A549 (cell line): Measurements from ENCODE around the gene SLC1A1.

Experiments
- CEBPB ChIP-seq, 2 experiments: fragments of >200 bp in 1 of 2; sonication (Bioruptor Twin) in 1 of 2; formaldehyde crosslinking in 1 of 2; IDR thresholded peaks; 2 replicates each; pipeline ENCODE4 v1.6.1; 2012 to 2016
- CHD4 ChIP-seq: fragments of 200-600 bp; sonication (generic); IDR thresholded peaks from 2 replicates; pipeline ENCODE4 v1.6.1; 2016; ENCODE audit warnings: antibody characterized with exemption, mild to moderate bottlenecking, borderline replicate concordance
- CTCF ChIP-seq: fragments of >200 bp; sonication (Bioruptor Twin); formaldehyde crosslinking; IDR thresholded peaks from 3 replicates; pipeline ENCODE4 v1.5.1; 2016
- ELK1 ChIP-seq: fragments of 150-350 bp; IDR thresholded peaks from 2 replicates; pipeline ENCODE4 v1.6.1; 2014; ENCODE audit warnings: low read depth, mild to moderate bottlenecking, low read length
- EP300 ChIP-seq, 2 experiments: fragments of >200 bp; sonication (Bioruptor Twin); formaldehyde crosslinking; IDR thresholded peaks; 2 replicates in 1 of 2; 3 replicates in 1 of 2; pipeline ENCODE4 v1.6.1; 2016 to 2017
- FOXS1 ChIP-seq: fragments of 250-450 bp; sonication (Bioruptor Pico); IDR thresholded peaks from 2 replicates; pipeline ENCODE4 v1.5.0; 2020; ENCODE audit warnings: mild to moderate bottlenecking, moderate library complexity
- GATA3 ChIP-seq: IDR thresholded peaks from 2 replicates; pipeline ENCODE4 v1.6.1; 2012; ENCODE audit warnings: borderline replicate concordance
- MAX ChIP-seq: IDR thresholded peaks from 2 replicates; pipeline ENCODE4 v1.6.1; 2012
- MAZ ChIP-seq: fragments of 150-350 bp; IDR thresholded peaks from 2 replicates; pipeline ENCODE4 v1.6.1; 2014; ENCODE audit warnings: antibody characterized with exemption, low read depth, low read length, borderline replicate concordance
- MYC ChIP-seq: IDR thresholded peaks from 2 replicates; pipeline ENCODE4 v1.6.1; 2012; ENCODE audit warnings: mild to moderate bottlenecking, inconsistent platforms, low read length, improper control_type of control experiment, borderline replicate concordance
- RCOR1 ChIP-seq: fragments of 150-350 bp; IDR thresholded peaks from 2 replicates; pipeline ENCODE4 v1.6.1; 2014; ENCODE audit warnings: antibody characterized with exemption, low read length, low read depth
- REST ChIP-seq: fragments of 200-600 bp; sonication (generic); IDR thresholded peaks from 2 replicates; pipeline ENCODE4 v1.6.1; 2016; ENCODE audit warnings: antibody characterized with exemption, mild to moderate bottlenecking, moderate library complexity
- RFX5 ChIP-seq: fragments of 450-650 bp; IDR thresholded peaks from 2 replicates; pipeline ENCODE4 v1.7.1; 2014; ENCODE audit warnings: antibody characterized with exemption, mild to moderate bottlenecking, moderate library complexity
- TP53 ChIP-seq: fragments of 250-450 bp; sonication (Bioruptor Pico); IDR thresholded peaks from 2 replicates; pipeline ENCODE4 v1.5.0; 2021; ENCODE audit warnings: mild to moderate bottlenecking, moderate library complexity

- no peak for TF ChIP-seq ELK1
- no peak for TF ChIP-seq CEBPB (IDR thresholded peaks at IDR 0.05)
- no peak for TF ChIP-seq MAX
- no peak for TF ChIP-seq CTCF
- TF ChIP-seq EP300 (IDR thresholded peaks at IDR 0.05): no peak
- no peak for TF ChIP-seq MAZ
- no peak for TF ChIP-seq CHD4
- TF ChIP-seq GATA3: no peak
- no peak for TF ChIP-seq REST
- TF ChIP-seq RFX5: no peak
- TF ChIP-seq MYC: no peak
- no peak for TF ChIP-seq TP53 (CRISPR knock-in tag)
- no peak for TF ChIP-seq FOXS1 (CRISPR knock-in tag)
- no peak for TF ChIP-seq RCOR1
These were observed 90.9 kb downstream of the SLC1A1 start for GRCh38 chr9:4581035-4581760.
